Liver (tissue), 9 donors: ENCODE results near the gene GNB4. TPM values are rescaled to one million over a fixed set of nuclear protein-coding genes. Genes with fewer than 3 reads are reported as not detected.

Experiments used
- DNase-seq: peaks from one replicate; pipeline ENCODE4 v3.0.0-alpha.2; 2017; ENCODE audit warnings: low spot score
- H3K27ac ChIP-seq, 2 donors: one replicate each; pipeline ENCODE4 v1.7.0; 2013; ENCODE audit warnings: inconsistent platforms in 2 of 2, low read length in 2 of 2, control low read depth in 1 of 2, low read depth in 1 of 2, mild to moderate bottlenecking in 1 of 2
- H3K27me3 ChIP-seq, 4 donors: one replicate each; pipeline versions ENCODE4 v1.6.1 to v1.7.0; 2013; ENCODE audit warnings: low read length in 3 of 4, inconsistent platforms in 1 of 4, mild to moderate bottlenecking in 1 of 4, moderate library complexity in 1 of 4; ENCODE audit not compliant: control insufficient read depth in 4 of 4, insufficient read depth in 4 of 4
- H3K36me3 ChIP-seq, 4 donors: one replicate each; pipeline versions ENCODE4 v1.6.1 to v1.7.0; 2013; ENCODE audit warnings: low read length in 3 of 4, mild to moderate bottlenecking in 3 of 4, low read depth in 1 of 4, moderate library complexity in 1 of 4; ENCODE audit not compliant: control insufficient read depth in 4 of 4, insufficient read depth in 3 of 4
- H3K4me1 ChIP-seq, 4 donors: one replicate each; pipeline versions ENCODE4 v1.6.1 to v1.7.0; 2013; ENCODE audit warnings: low read length in 3 of 4, mild to moderate bottlenecking in 3 of 4, moderate library complexity in 1 of 4; ENCODE audit not compliant: control insufficient read depth in 4 of 4, insufficient read depth in 4 of 4
- H3K4me3 ChIP-seq, 3 donors: one replicate each; pipeline versions ENCODE4 v1.6.1 to v1.7.0; 2013; ENCODE audit warnings: low read length in 3 of 3, control low read depth in 1 of 3, low read depth in 1 of 3, mild to moderate bottlenecking in 1 of 3
- H3K9ac ChIP-seq, 2 donors: one replicate each; pipeline ENCODE4 v1.7.0; 2013; ENCODE audit warnings: low read length in 2 of 2, mild to moderate bottlenecking in 2 of 2, moderate library complexity in 2 of 2, control low read depth in 1 of 2, low read depth in 1 of 2
- H3K9me3 ChIP-seq, 4 donors: one replicate each; pipeline versions ENCODE4 v1.6.1 to v1.7.0; 2013; ENCODE audit warnings: low read length in 3 of 4; ENCODE audit not compliant: control insufficient read depth in 4 of 4
- CTCF ChIP-seq: fragments of 150-350 bp; IDR thresholded peaks from 2 replicates; pipeline ENCODE4 v1.5.1; 2017; ENCODE audit warnings: improper control_type of control experiment, low read depth, low read length; ENCODE audit not compliant: missing input control
- FOXA2 ChIP-seq: IDR thresholded peaks from 2 replicates; pipeline ENCODE4 v1.6.1; 2016; ENCODE audit warnings: antibody characterized with exemption
- HNF4G ChIP-seq: IDR thresholded peaks from 2 replicates; pipeline ENCODE4 v1.6.1; 2016; ENCODE audit warnings: antibody characterized with exemption
- NR2F2 ChIP-seq: IDR thresholded peaks from 2 replicates; pipeline ENCODE4 v1.6.1; 2016; ENCODE audit warnings: antibody characterized with exemption
- REST ChIP-seq: IDR thresholded peaks from 2 replicates; pipeline ENCODE4 v1.6.1; 2016; ENCODE audit warnings: antibody characterized with exemption, mild to moderate bottlenecking
- RXRA ChIP-seq, 2 donors: IDR thresholded peaks; 2 replicates each; pipeline ENCODE4 v1.6.1; 2017 to 2018; ENCODE audit warnings: antibody characterized with exemption in 2 of 2, mild to moderate bottlenecking in 1 of 2
- TAF1 ChIP-seq: conservative IDR thresholded peaks from 2 replicates; pipeline ENCODE4 v1.6.1; 2016; ENCODE audit warnings: antibody characterized with exemption, mild to moderate bottlenecking
- YY1 ChIP-seq: IDR thresholded peaks from 2 replicates; pipeline ENCODE4 v1.6.1; 2016; ENCODE audit warnings: antibody characterized with exemption, mild to moderate bottlenecking
- ZBTB33 ChIP-seq: IDR thresholded peaks from 2 replicates; pipeline ENCODE4 v1.6.1; 2016; ENCODE audit warnings: antibody characterized with exemption
- WGBS: extraction: QIAGEN DNeasy Blood & Tissue Kit; methylation state at CpG from one replicate; pipeline ENCODE4 v1.1.7; 2013; 5-methylcytosine and 5-hydroxymethylcytosine counted together
- polyA plus RNA-seq, 2 donors: library from polyadenylated mRNA; stranded (reverse) in 1 of 2; unstranded in 1 of 2; fragments of 200-250 nt in 1 of 2; fragments of >200 nt in 1 of 2; fragmentation: Nextera tagmentation in 1 of 2; extraction: Ambion mirVana in 1 of 2; gene quantifications; one replicate each; pipeline versions ENCODE4 v1.2.1 to v1.2.3, GENCODE V29; 2013 to 2015
- total RNA-seq, 2 donors: library from RNA; depleted of rRNA; stranded (reverse); fragments of >200 nt; gene quantifications; one replicate each; pipeline ENCODE4 v1.2.3, GENCODE V29; 2014
- donor health status: healthy.
- donor health status: healthy.
- donor health status: healthy.
- donor health status: healthy.
- donor health status: healthy.

GNB4 gene
- total and polyA plus RNA-seq, 4 donors = 1.9 to 19.9 (median 5.1) TPM

- WGBS = 71% methylated on average over 19 of the region's 19 CpGs
- H3K4me3 ChIP-seq = no peak overlapping the region
Observed at GRCh38 chr3:179464323-179465092, 13.2 kb upstream of the GNB4 start.

More at GRCh38 chr3:179464323-179465092, 13.2 kb upstream of the GNB4 start:
- Histone ChIP-seq H3K27ac (no peak overlapping the region), H3K9me3 (no peaks in the 10 kb centered on the region), H3K36me3 (no peaks in the 10 kb centered on the region), H3K27me3 (no peaks in the 10 kb centered on the region), H3K4me1 (no peaks in the 10 kb centered on the region), H3K9ac (no peak overlapping the region)
- no peak for DNase-seq
- no peak for TF ChIP-seq NR2F2
- TF ChIP-seq HNF4G = no peak
- TF ChIP-seq RXRA (IDR thresholded peaks at IDR 0.05) = no peak
- no peak for TF ChIP-seq TAF1
- no peak for TF ChIP-seq YY1
- TF ChIP-seq REST = no peak
- no peak for TF ChIP-seq ZBTB33
- no peak for TF ChIP-seq CTCF
- TF ChIP-seq FOXA2 = no peak
